H1 (cell line): ENCODE measurements around the gene LMTK3. TPM values are rescaled to one million over a fixed set of nuclear protein-coding genes. Genes with fewer than 3 reads are reported as not detected.

ENCODE experiments used
- GTF2F1 ChIP-seq: IDR thresholded peaks from 2 replicates; pipeline ENCODE4 v1.6.1; 2012; ENCODE audit warnings: low read depth, low read length, improper control_type of control experiment, borderline replicate concordance
- JUN ChIP-seq: IDR thresholded peaks from 2 replicates; pipeline ENCODE4 v1.6.1; 2011; ENCODE audit warnings: low read depth, mild to moderate bottlenecking, improper control_type of control experiment, low read length
- TAF7 ChIP-seq: optimal IDR thresholded peaks from 2 replicates; pipeline ENCODE3; 2011; ENCODE audit warnings: low read depth, mild to moderate bottlenecking, inconsistent platforms, low read length, moderate library complexity, borderline replicate concordance
- polyA plus RNA-seq, 7 experiments: library from polyadenylated mRNA; depleted of rRNA in 3 of 7; stranded (reverse) in 5 of 7; unstranded in 2 of 7; fragments of >200 nt in 5 of 7; fragments of 200-250 nt in 2 of 7; gene quantifications; 1 replicate in 5 of 7; 2 replicates in 1 of 7; 4 replicates in 1 of 7; pipeline versions ENCODE4 v1.2.1 to v1.2.3, GENCODE V29; 2011 to 2013; ENCODE audit warnings: missing spikeins in 2 of 7, mixed read lengths in 2 of 7
- total RNA-seq: library from RNA; stranded (reverse); fragmentation: NEBNext Ultra II Directional; extraction: Animal tissue kit (Norgen Biotek cat#: 25700); gene quantifications from 2 replicates; pipeline ENCODE4 v1.2.1, GENCODE V29; 2021

The LMTK3 gene
- total and polyA plus RNA-seq, 2 of the 8 experiments (the other 6 are each of a cell fraction or from before 2014, with no cell fraction given): 2.7 to 12.4 TPM

DNA sequence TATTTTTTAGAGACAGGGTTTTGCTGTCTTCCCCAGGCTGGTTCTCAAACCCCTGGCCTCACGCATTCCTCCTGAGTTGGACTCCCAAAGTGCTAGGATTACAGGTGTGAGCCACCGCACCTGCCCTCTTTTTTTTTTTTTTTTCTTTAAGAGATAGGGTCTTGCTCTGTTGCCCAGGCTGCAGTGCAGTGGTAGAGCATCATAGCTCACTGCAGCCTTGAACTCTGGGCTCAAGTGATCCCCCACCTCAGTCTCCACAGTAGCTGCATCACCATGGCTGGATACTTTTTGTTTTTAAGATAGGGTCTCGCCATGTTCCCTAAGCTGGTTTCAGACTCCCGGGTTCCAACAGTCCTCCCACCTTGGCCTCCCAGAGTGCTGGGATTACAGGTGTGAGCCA lies 54.8 kb downstream of the LMTK3 start (continued):
- TF ChIP-seq GTF2F1 (no peak), TAF7 (no peak), JUN (no peak)
